CD4-positive, CD25-positive, alpha-beta regulatory T cell (primary cell): Measurements from ENCODE around the gene PARD3. TPM values are rescaled to one million over a fixed set of nuclear protein-coding genes. Genes with fewer than 3 reads are reported as not detected.

Experiments used
- ATAC-seq, 2 donors: fragments of 150-1000 bp; cut with Tn5 transposase; one replicate each; pipeline ENCODE4 v1.10.0; 2021; ENCODE audit warnings: low read depth in 2 of 2, moderate number of reproducible peaks in 2 of 2, moderate library complexity in 1 of 2
- DNase-seq, 3 donors: peaks; one replicate each; pipeline versions ENCODE4 v3.0.0 to v3.0.0-alpha.2; 2012 to 2022; ENCODE audit warnings: mixed read lengths in 1 of 3
- H3K27ac ChIP-seq: one replicate; pipeline ENCODE4 v1.7.0; 2013; ENCODE audit warnings: mild to moderate bottlenecking, low read length; ENCODE audit not compliant: insufficient read depth, poor library complexity, severe bottlenecking
- H3K27me3 ChIP-seq: one replicate; pipeline ENCODE4 v1.7.0; 2013; ENCODE audit warnings: low read length; ENCODE audit not compliant: control insufficient read depth, insufficient read depth
- H3K36me3 ChIP-seq: one replicate; pipeline ENCODE4 v1.7.0; 2013; ENCODE audit warnings: mild to moderate bottlenecking, low read length, moderate library complexity; ENCODE audit not compliant: control insufficient read depth, insufficient read depth
- H3K4me1 ChIP-seq: 2 replicates; pipeline ENCODE4 v1.7.0; 2013; ENCODE audit warnings: mild to moderate bottlenecking, low read length; ENCODE audit not compliant: insufficient read depth, control insufficient read depth, poor library complexity, severe bottlenecking
- H3K4me3 ChIP-seq: one replicate; pipeline ENCODE4 v1.7.0; 2013; ENCODE audit warnings: low read depth, mild to moderate bottlenecking, low read length, moderate library complexity
- H3K9me3 ChIP-seq, 2 experiments: 1 replicate in 1 of 2; 2 replicates in 1 of 2; pipeline ENCODE4 v1.7.0; 2013; ENCODE audit warnings: low read length in 2 of 2, mild to moderate bottlenecking in 1 of 2, moderate library complexity in 1 of 2; ENCODE audit not compliant: control insufficient read depth in 2 of 2
- H3K27ac Mint-ChIP-seq, 3 donors: one replicate each; pipeline ENCODE4 v1.8.0; 2020 to 2022; ENCODE audit warnings: mild to moderate bottlenecking in 3 of 3, mixed read lengths in 3 of 3, moderate library complexity in 2 of 3
- H3K27me3 Mint-ChIP-seq: one replicate; pipeline ENCODE4 v1.8.0; 2022; ENCODE audit warnings: mild to moderate bottlenecking, mixed read lengths
- H3K36me3 Mint-ChIP-seq: one replicate; pipeline ENCODE4 v1.8.0; 2020; ENCODE audit warnings: mixed read lengths
- H3K4me1 Mint-ChIP-seq, 4 donors: one replicate each; pipeline ENCODE4 v1.8.0; 2020 to 2022; ENCODE audit warnings: mixed read lengths in 4 of 4, mild to moderate bottlenecking in 1 of 4
- H3K4me3 Mint-ChIP-seq, 4 donors: one replicate each; pipeline ENCODE4 v1.8.0; 2020 to 2022; ENCODE audit warnings: mild to moderate bottlenecking in 4 of 4, mixed read lengths in 4 of 4, moderate library complexity in 3 of 4
- H3K9me3 Mint-ChIP-seq, 7 donors: one replicate each; pipeline ENCODE4 v1.8.0; 2020 to 2022; ENCODE audit warnings: mixed read lengths in 7 of 7, mild to moderate bottlenecking in 3 of 7, moderate library complexity in 2 of 7
- polyA plus RNA-seq, 4 donors: library from polyadenylated mRNA; unstranded; fragments of 300-500 nt; fragmentation: Illumina TruSeq; gene quantifications; one replicate each; pipeline ENCODE4 v1.2.3, GENCODE V29; 2021
- total RNA-seq: library from RNA; stranded (reverse); gene quantifications from one replicate; pipeline ENCODE4 v1.2.3, GENCODE V29; 2022

Gene PARD3
- total and polyA plus RNA-seq, 5 donors from 2014 or later: 0.08 to 0.79 TPM; not detected in 3

GRCh38 chr10:34092891-34093290, 722.2 kb downstream of the PARD3 start:
- H3K36me3 ChIP-seq: no peaks in the 10 kb centered on the region
- no peaks in the 10 kb centered on the region for H3K36me3 Mint-ChIP-seq
- no peaks in the 10 kb centered on the region for H3K4me1 ChIP-seq
- DNase-seq: no peak
- H3K27me3 ChIP-seq: no peaks in the 10 kb centered on the region
- no peak for ATAC-seq
- no peak overlapping the region for H3K27ac ChIP-seq
- peaks cover 3 to 6% of the 10 kb centered on the region in 2 experiments for H3K9me3 ChIP-seq
- H3K27me3 Mint-ChIP-seq: no peaks in the 10 kb centered on the region
- no peak overlapping the region for H3K27ac Mint-ChIP-seq
- no peak overlapping the region for H3K4me3 ChIP-seq
- no peak overlapping the region for H3K4me3 Mint-ChIP-seq
- H3K9me3 Mint-ChIP-seq: peaks cover 0 to 17% (median 9%) of the 10 kb centered on the region in 7 donors
- no peaks in the 10 kb centered on the region for H3K4me1 Mint-ChIP-seq

GRCh38 chr10:34091635-34092195, 723.4 kb downstream of the PARD3 start:
- no peak overlapping the region for H3K27ac Mint-ChIP-seq
- H3K4me1 Mint-ChIP-seq: no peaks in the 10 kb centered on the region
- Histone ChIP-seq H3K27ac (no peak overlapping the region), H3K4me3 (no peak overlapping the region), H3K9me3 (peaks cover 3 to 6% of the 10 kb centered on the region in 2 experiments), H3K36me3 (no peaks in the 10 kb centered on the region), H3K27me3 (no peaks in the 10 kb centered on the region), H3K4me1 (no peaks in the 10 kb centered on the region)
- H3K27me3 Mint-ChIP-seq: no peaks in the 10 kb centered on the region
- DNase-seq (no peak), ATAC-seq (no peak)
- H3K9me3 Mint-ChIP-seq: peaks cover 0 to 17% (median 9%) of the 10 kb centered on the region in 7 donors
- no peak overlapping the region for H3K4me3 Mint-ChIP-seq
- no peaks in the 10 kb centered on the region for H3K36me3 Mint-ChIP-seq

- peaks cover 0 to 14% (median 6%) of the 10 kb centered on the region in 7 donors for H3K9me3 Mint-ChIP-seq
Measured at GRCh38 chr10:34089253-34089652, 725.8 kb downstream of the PARD3 start.

GRCh38 chr10:34088208-34088794, 726.8 kb downstream of the PARD3 start:
- DNase-seq (no peak), ATAC-seq (no peak)
- no peaks in the 10 kb centered on the region for H3K36me3 Mint-ChIP-seq

More at GRCh38 chr10:34089253-34089652, 725.8 kb downstream of the PARD3 start:
- Mint-ChIP-seq H3K4me3 (no peak overlapping the region), H3K4me1 (no peaks in the 10 kb centered on the region), H3K27ac (no peak overlapping the region), H3K27me3 (no peaks in the 10 kb centered on the region), H3K36me3 (no peaks in the 10 kb centered on the region)
- no peak overlapping the region for H3K27ac ChIP-seq
- no peaks in the 10 kb centered on the region for H3K27me3 ChIP-seq
- no peaks in the 10 kb centered on the region for H3K4me1 ChIP-seq
- no peaks in the 10 kb centered on the region for H3K36me3 ChIP-seq
- DNase-seq: no peak
- H3K9me3 ChIP-seq: peaks cover 0 to 3% of the 10 kb centered on the region in 2 experiments
- H3K4me3 ChIP-seq: no peak overlapping the region
- ATAC-seq: no peak

GRCh38 chr10:34087095-34087418, 728.0 kb downstream of the PARD3 start:
- Histone ChIP-seq H3K36me3 (no peaks in the 10 kb centered on the region), H3K4me1 (no peaks in the 10 kb centered on the region), H3K27ac (no peak overlapping the region), H3K9me3 (no peaks in the 10 kb centered on the region), H3K27me3 (no peaks in the 10 kb centered on the region), H3K4me3 (no peak overlapping the region)
- Mint-ChIP-seq H3K9me3 (peaks cover 0 to 19% (median 3%) of the 10 kb centered on the region in 7 donors), H3K4me3 (no peak overlapping the region), H3K36me3 (no peaks in the 10 kb centered on the region), H3K27ac (no peak overlapping the region), H3K27me3 (no peaks in the 10 kb centered on the region), H3K4me1 (no peaks in the 10 kb centered on the region)
- DNase-seq: no peak
- ATAC-seq: no peak

More at GRCh38 chr10:34088208-34088794, 726.8 kb downstream of the PARD3 start:
- Mint-ChIP-seq H3K4me3 (no peak overlapping the region), H3K9me3 (peaks cover 0 to 20% (median 6%) of the 10 kb centered on the region in 7 donors), H3K27me3 (no peaks in the 10 kb centered on the region), H3K27ac (no peak overlapping the region), H3K4me1 (no peaks in the 10 kb centered on the region)
- H3K9me3 ChIP-seq: peaks cover 0 to 3% of the 10 kb centered on the region in 2 experiments
- no peaks in the 10 kb centered on the region for H3K36me3 ChIP-seq
- no peaks in the 10 kb centered on the region for H3K4me1 ChIP-seq
- no peaks in the 10 kb centered on the region for H3K27me3 ChIP-seq
- H3K4me3 ChIP-seq: no peak overlapping the region
- no peak overlapping the region for H3K27ac ChIP-seq

GRCh38 chr10:34083567-34083966, 731.5 kb downstream of the PARD3 start:
- no peak for ATAC-seq
- H3K4me1 ChIP-seq: no peaks in the 10 kb centered on the region
- H3K36me3 Mint-ChIP-seq: no peaks in the 10 kb centered on the region

GRCh38 chr10:34081948-34082347, 733.1 kb downstream of the PARD3 start:
- Mint-ChIP-seq H3K4me1 (no peaks in the 10 kb centered on the region), H3K9me3 (peaks cover 0 to 14% (median 2%) of the 10 kb centered on the region in 7 donors), H3K36me3 (no peaks in the 10 kb centered on the region), H3K4me3 (no peak overlapping the region), H3K27me3 (no peaks in the 10 kb centered on the region), H3K27ac (no peak overlapping the region)
- DNase-seq: no peak
- H3K4me3 ChIP-seq: no peak overlapping the region
- no peaks in the 10 kb centered on the region for H3K36me3 ChIP-seq
- H3K27ac ChIP-seq: no peak overlapping the region
- no peaks in the 10 kb centered on the region for H3K9me3 ChIP-seq
- H3K27me3 ChIP-seq: no peaks in the 10 kb centered on the region
- no peak for ATAC-seq
- no peaks in the 10 kb centered on the region for H3K4me1 ChIP-seq

More at GRCh38 chr10:34083567-34083966, 731.5 kb downstream of the PARD3 start:
- H3K9me3 Mint-ChIP-seq: peaks cover 0 to 12% (median 3%) of the 10 kb centered on the region in 7 donors
- no peaks in the 10 kb centered on the region for H3K36me3 ChIP-seq
- H3K27me3 Mint-ChIP-seq: no peaks in the 10 kb centered on the region
- no peak overlapping the region for H3K4me3 Mint-ChIP-seq
- no peaks in the 10 kb centered on the region for H3K9me3 ChIP-seq
- no peaks in the 10 kb centered on the region for H3K27me3 ChIP-seq
- no peak overlapping the region for H3K4me3 ChIP-seq
- no peak overlapping the region for H3K27ac Mint-ChIP-seq
- H3K4me1 Mint-ChIP-seq: no peaks in the 10 kb centered on the region
- no peak for DNase-seq
- H3K27ac ChIP-seq: no peak overlapping the region

GRCh38 chr10:34081347-34081743, 733.8 kb downstream of the PARD3 start:
- H3K9me3 Mint-ChIP-seq: peaks cover 0 to 11% (median 1%) of the 10 kb centered on the region in 7 donors

More at GRCh38 chr10:34081347-34081743, 733.8 kb downstream of the PARD3 start:
- Histone ChIP-seq H3K4me1 (no peaks in the 10 kb centered on the region), H3K27ac (no peak overlapping the region), H3K27me3 (no peaks in the 10 kb centered on the region), H3K9me3 (no peaks in the 10 kb centered on the region), H3K36me3 (no peaks in the 10 kb centered on the region), H3K4me3 (no peak overlapping the region)
- DNase-seq (no peak), ATAC-seq (no peak)
- Mint-ChIP-seq H3K4me3 (no peak overlapping the region), H3K27me3 (no peaks in the 10 kb centered on the region), H3K36me3 (no peaks in the 10 kb centered on the region), H3K27ac (no peak overlapping the region), H3K4me1 (no peaks in the 10 kb centered on the region)
